Head of caudate nucleus (tissue), 42 donors: Measurements from ENCODE around the gene MAFB.
A peak's percentile ranks its signal among the peaks of the same experiment; 100 is the strongest.

Experiments used
- DNase-seq, 42 donors: peaks; one replicate each; pipeline versions ENCODE4 v3.0.0 to v3.0.0-alpha.2; 2020 to 2021; ENCODE audit warnings: mixed read lengths in 7 of 42
- intact Hi-C: fragments of 100-400 bp; cut with DNase I; formaldehyde crosslinking; loops from one replicate; pipeline ENCODE4 v1.15.0; 2022

MAFB gene

DNA sequence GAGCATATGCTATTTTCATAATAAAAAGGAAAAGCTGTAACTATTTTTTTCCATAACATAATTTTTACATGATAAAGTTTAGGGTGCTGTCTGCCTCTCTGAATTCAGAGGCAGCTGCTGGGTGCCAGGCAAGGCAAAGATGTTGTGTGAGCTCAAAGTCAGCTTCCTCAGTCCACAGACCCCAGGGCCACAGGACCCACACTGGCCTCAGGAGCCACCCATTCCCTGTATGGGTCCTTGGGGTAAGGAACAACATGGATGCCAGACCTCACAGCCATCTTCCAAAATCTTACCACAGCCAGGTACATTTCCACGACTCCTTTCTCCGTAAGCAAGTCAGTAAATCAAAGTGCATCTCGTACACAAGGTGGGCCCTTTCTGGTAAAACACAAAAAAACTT is 16.4 kb upstream of the MAFB start:
- intact Hi-C loops: no loop called here
- no peak for DNase-seq

- DNase-seq: no peak
- intact Hi-C loops: no loop called here
Observed at GRCh38 chr20:40704828-40705227, 15.8 kb upstream of the MAFB start.

- DNase-seq: no peak
- intact Hi-C loops: no loop called here
Observed at GRCh38 chr20:40703975-40704530, 15.0 kb upstream of the MAFB start.

DNA sequence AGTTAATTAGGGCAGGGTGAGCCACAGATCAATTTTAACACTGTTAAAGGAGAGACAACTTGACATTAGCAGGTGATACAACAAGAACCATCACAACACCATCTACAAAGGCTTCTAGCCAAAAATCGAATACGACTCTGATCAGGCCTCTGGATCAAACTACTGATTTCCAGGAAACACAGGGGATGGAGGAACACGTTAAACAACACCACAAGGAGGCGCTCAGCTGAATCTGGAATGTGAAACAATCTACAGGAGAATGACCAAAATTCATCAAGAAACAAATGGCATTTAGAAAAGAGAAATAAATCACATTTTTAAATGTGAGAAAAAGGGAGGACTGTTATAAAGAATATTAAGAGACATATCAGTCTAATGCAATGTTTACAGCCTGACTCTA is 13.5 kb upstream of the MAFB start:
- intact Hi-C loops: no loop called here
- no peak for DNase-seq

DNA sequence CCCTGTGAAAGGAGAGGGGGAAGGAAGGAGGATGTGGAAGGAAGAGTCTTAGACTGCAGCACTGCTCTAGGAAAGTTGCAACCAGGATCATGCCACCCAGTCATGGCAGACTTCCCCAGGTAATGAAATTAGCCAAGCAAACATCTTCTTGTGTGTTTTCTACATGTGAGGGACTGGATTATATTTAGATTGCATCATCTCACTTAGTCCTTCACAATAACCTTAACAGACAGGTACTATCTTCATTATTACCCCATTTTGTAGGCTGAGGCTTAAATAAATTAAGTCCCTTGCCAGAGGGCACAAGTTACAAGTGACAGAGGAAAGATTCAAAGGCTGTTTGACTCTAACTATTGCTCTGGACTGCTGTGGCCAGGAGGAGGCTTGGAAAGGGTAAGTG is 9.7 kb upstream of the MAFB start:
- DNase-seq: no peak
- intact Hi-C loops: no loop called here

GRCh38 chr20:40698281-40698680 is 9.2 kb upstream of the MAFB start:
- intact Hi-C loops: no loop called here
- no peak for DNase-seq

DNA sequence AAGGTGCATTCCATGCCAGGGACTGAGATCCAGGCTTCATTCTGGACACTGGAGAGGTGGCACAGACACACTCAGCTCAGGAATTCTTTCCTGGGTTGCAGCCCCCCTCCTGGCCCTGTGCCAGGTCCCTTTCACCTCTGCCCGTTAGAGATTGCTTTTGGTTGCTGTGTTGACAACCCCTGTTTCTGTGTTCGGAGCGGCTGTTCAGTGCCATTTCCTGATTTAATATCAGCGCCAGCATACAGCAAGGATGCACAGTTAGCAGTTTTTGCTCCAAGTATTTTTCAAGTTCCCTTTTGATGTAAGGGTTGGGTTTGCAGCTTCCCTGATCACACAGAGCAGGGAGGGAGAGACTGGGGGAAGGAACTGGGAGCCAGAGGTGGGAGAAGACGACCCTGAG is 8.5 kb upstream of the MAFB start:
- no peak for DNase-seq
- intact Hi-C loops: no loop called here

DNA sequence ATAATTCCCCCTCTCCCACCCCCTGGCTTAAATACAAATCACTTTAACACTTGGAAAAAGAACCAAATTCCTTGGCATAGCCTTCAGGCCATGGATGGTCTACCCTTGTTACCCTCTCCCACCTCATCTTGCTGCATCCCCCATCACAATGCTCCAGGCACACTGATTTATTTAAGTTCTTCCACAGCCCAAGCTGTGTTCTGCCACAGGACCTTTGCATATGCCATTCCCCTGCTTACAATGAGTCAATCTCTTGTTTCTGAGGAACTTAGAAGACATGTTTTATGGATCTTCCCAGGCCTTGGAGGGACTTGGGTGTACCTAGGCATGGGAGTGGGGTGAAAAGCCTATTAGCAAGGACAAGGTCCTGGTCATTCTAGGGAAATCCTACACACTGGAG is 6.2 kb upstream of the MAFB start:
- DNase-seq: no peak
- intact Hi-C loops: no loop called here

- intact Hi-C loops: loop anchor here (5.0 kb wide), 1 partner anchor 427 kb away; no protein-coding TSS in a partner anchor
- no peak for DNase-seq
Observed at GRCh38 chr20:40694246-40694645, 5.2 kb upstream of the MAFB start.

DNA sequence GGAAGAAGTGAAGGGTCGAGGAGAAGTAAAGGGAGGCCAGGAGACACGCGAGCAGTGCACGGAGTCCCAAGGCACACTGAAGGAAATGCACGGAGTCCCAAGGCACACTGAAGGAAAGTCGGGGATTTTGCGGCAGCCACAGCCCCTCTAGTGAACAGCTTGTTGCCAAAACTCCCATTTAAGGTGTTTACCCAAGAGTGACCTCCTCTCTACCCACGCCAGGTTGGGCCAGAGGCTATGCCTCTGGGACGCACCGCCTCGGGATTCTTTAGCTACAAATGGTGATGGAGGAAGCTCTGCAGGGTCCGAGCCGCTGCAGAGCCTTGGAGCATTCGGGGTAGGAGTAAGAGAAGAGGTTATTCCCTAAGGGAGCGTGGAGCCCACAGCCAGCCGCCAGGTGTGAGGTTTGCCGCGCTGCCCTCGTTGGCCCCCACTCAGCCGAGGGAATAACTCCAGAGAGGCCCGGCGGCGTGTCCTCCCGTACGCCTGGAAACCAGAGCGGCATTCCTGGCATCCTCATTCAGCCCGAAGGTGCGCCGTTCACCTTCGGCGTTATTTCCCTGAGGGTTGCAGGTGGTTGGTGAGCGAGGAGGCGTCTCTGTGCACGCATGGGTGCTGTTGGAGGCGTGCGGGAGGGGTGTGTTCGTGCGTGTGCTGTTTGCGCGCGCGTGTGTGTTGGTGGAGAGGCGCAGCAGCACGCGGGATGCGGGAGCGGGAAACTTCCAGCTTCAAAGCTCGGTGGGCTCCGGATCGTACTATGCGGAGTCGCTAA is 3.4 kb upstream of the MAFB start:
- intact Hi-C loops: loop anchor here (5.0 kb wide), 1 partner anchor 425 kb away; no protein-coding TSS in a partner anchor
- DNase-seq: no peak

DNA sequence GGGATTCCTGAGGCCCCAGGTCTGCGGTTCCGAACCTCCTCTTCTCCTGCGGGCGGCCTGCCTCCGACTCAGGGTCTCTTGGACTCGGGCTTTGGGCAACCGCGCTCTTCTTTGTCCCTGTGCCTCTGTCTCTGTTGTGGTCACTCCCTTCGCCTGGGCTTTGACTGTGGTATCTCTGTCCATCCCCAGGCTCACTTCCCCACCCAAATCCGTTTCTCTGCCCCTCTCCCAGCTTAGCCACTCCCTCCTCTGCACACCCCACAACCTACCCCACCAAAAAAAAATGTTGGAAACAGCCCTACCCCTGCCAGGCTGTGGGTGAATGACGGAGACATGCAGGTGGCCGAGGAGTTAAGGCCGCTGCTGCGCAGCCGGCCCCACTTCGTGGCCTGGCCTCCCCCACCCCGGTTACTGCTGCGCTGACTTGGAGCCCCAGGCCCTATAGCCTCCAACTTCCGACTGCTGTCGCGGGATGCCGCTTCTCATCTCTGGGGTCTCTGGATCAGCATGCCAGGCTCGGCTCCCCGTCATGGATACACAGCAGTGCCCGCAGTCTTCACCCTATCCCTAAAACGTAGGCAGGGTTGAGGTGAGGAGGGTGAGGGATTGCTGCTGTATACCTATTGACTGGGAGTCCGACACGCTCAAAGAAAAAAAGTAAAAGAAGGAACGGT is 2.7 kb upstream of the MAFB start:
- DNase-seq: no peak
- intact Hi-C loops: loop anchor here (5.0 kb wide), 1 partner anchor 424 kb away; no protein-coding TSS in a partner anchor

DNA sequence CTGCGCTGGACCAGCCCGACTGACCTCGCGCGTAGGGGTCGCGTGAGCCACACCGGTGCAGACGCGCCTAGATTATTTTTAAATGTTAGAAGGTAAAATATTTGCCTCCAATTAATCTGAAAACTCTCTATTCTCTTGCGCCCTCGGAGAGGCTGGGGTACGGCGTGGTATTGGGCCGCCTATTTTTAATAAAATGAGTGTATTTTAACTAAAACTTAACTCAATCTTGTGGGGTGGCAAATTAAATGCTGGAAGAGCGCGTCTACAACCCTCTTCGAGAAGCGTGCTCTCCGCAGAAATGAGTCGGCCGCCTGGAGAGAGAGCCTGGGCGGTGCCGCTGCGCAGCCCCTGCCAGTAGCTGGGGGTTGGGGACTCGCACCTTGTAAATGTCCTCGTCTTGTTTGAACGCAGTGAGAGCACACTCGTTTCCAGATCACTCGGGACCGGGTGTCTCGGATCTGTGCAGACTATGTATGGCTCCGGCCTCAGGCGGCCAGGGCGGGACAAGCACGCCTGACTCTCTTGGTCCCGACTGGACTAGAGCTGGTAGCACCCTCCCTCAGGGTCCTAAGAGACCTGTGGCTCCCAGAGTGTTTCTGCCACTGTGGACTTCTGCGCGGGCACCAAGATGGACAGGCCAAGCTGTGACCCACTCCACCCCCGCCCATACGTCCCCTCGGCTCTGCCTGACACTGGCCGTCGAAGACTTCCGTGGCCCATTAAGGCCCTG is 2.0 kb upstream of the MAFB start:
- intact Hi-C loops: loop anchor here (5.0 kb wide), 1 partner anchor 424 kb away; no protein-coding TSS in a partner anchor

DNA sequence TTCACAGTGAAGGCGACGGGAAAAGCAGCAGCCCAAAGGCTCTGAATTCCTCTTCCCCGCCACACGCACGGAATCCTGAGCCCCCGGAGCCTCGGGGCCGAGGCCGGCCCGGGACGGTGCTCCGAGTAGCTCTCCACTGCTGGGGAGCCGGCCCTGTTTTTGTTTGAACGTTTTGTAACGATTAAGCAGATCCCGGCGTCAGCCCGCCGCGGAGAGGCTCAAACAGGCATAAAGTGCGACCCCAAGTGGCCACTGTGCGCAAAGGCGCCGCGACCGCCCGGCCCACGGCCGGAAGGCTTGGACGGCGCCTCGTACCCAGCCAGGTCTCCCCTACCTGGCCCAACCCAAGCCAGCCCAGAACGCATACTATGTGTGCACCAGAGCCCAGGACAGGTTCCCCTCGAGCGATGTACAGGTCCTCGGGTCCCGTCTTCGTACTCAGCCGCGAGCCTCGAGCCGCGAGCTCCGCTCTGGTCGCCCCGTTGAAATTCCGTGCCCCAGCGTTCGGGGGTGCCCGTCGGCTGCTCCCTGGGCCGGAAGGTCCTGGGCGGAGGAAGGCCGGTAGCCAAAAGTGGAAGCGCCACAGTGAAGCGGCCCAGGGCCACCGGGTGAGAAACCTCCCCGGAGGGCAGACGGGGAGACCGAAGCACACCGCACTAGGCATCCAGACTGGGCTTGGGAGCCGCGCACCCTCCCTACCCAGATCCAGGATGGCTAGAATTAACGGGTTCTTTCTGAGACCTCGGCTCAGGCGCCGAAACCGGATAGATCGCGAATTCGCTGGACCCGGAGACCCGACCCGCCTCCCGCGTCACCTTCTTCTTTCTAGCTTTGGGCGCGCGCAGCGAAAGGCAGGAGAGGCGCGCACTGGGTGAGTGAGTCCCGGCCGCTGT is 1.2 kb upstream of the MAFB start:
- intact Hi-C loops: loop anchor here (5.0 to 10.0 kb wide), 3 partner anchors 105 to 525 kb away; no protein-coding TSS in a partner anchor

More for the DNA sequence above, 2.0 kb upstream of the MAFB start:
- no peak for DNase-seq

DNA sequence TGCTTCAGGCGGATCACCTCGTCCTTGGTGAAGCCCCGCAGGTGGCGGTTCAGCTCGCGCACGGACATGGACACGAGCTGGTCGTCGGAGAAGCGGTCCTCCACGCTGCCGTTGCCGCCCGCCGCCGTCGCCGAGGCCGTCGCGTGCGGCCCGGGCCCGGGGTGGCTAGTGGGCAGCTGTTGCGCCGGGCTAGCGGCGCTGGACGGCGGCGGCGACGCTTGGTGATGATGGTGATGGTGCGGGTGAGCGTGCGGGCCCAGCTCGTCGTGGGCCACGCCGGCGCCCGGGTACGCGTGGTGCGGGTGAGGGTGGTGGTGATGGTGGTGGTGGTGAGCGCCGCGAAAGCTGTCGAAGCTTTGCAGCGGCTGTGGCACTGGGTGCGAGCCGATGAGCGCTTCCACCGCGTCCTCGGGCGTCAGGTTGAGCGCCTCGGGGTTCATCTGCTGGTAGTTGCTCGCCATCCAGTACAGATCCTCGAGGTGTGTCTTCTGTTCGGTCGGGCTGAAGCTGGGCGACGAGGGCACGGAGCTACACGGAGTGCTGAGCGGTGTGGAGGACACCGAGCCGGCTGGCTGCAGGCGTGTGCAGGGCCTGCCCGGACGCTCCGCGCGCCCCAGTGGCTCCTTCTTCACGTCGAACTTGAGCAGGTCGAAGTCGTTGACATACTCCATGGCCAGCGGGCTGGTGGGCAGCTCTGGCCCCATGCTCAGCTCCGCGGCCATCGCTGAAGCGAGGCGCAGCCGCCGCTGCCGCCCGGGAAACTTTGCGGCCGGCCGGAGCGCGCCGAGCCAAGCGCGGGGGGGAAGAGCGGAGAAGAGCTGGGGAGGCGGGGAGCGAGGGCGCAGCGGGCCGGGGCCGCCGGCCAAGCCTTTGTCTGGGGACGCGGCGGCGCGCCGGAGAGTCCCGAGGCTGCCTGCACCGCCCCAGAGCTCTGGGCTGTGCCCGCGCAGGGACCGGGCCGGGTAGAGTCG is 622 bp downstream of the MAFB start:
- DNase-seq: peak in 9 of 42 donors; percentile 8 to 49 (median 26)
- intact Hi-C loops: loop anchor here (10.0 kb wide), 2 partner anchors 104 to 524 kb away; no protein-coding TSS in a partner anchor

More for the DNA sequence above, 1.2 kb upstream of the MAFB start:
- peak; percentile 87 to 97 (median 91) for DNase-seq

DNA sequence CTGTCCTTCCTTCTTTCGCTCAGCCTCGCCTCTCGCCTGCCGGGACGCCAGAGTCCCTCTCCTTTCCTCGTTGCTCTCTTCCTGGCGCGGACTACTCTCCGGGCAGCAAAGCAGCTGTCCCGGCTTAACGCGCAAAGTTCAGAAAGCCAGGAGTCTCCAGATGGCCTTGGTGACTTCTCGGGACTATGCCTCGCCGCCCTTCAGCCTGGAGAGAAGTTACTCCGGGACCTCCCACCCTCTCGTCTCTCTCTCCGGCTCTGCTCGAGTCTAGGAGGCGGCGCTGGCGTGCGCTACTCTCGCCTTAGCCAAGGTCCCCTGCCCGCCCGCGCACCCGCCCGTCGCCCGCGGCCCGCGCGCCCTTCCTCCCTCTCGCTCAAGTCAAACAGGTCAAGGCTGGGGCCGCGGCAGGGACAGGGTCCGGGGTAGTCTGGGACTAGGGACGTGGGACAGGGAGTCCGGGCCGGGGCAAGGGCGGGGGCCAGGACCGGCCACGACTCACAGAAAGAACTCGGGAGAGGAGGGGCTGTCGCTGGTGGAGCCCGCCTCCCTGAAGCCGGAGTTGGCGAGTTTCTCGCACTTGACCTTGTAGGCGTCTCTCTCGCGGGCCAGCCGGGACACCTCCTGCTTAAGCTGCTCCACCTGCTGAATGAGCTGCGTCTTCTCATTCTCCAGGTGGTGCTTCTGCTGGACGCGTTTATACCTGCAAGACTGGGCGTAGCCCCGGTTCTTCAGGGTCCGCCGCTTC is 1.5 kb downstream of the MAFB start:
- peak in 32 of 42 donors; percentile 11 to 77 (median 49) for DNase-seq
- intact Hi-C loops: loop anchor here (10.0 kb wide), 2 partner anchors 103 to 523 kb away; no protein-coding TSS in a partner anchor

- intact Hi-C loops: loop anchor here (10.0 kb wide), 2 partner anchors 102 to 522 kb away; no protein-coding TSS in a partner anchor
- DNase-seq: no peak
Observed at GRCh38 chr20:40686893-40687292, 2.1 kb downstream of the MAFB start.
